Measurements from ENCODE around the gene CRYBG3.

CRYBG3 gene

GRCh38 chr3:97975466-97975865, 153.7 kb downstream of the CRYBG3 start:
- TF ChIP-seq EZH2 (IDR thresholded peaks at IDR 0.05; ENCODE audit: borderline replicate concordance, low read depth, low read length, severe bottlenecking), result no peak
- TF ChIP-seq, protein P1, sequence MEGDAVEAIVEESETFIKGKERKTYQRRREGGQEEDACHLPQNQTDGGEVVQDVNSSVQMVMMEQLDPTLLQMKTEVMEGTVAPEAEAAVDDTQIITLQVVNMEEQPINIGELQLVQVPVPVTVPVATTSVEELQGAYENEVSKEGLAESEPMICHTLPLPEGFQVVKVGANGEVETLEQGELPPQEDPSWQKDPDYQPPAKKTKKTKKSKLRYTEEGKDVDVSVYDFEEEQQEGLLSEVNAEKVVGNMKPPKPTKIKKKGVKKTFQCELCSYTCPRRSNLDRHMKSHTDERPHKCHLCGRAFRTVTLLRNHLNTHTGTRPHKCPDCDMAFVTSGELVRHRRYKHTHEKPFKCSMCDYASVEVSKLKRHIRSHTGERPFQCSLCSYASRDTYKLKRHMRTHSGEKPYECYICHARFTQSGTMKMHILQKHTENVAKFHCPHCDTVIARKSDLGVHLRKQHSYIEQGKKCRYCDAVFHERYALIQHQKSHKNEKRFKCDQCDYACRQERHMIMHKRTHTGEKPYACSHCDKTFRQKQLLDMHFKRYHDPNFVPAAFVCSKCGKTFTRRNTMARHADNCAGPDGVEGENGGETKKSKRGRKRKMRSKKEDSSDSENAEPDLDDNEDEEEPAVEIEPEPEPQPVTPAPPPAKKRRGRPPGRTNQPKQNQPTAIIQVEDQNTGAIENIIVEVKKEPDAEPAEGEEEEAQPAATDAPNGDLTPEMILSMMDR (IDR thresholded peaks at IDR 0.05; ENCODE audit: borderline replicate concordance, extremely low read depth, low read length, poor library complexity, severe bottlenecking), result peak; percentile 22
- H3K9me3 ChIP-seq (ENCODE audit: insufficient read depth, low read length, severe bottlenecking), result no peaks in the 10 kb centered on the region
- DNase-seq (no peak), ATAC-seq (ENCODE audit: insufficient read depth, low read depth) (no peak)
- H3K27ac ChIP-seq (ENCODE audit: low read length), result no peak overlapping the region
- H3K79me2 ChIP-seq (ENCODE audit: insufficient read depth, low read length), result peaks cover 12% of the 10 kb centered on the region; the same call in 1 of the 2 replicates
- H4K20me1 ChIP-seq (ENCODE audit: insufficient read depth, low read length), result no peaks in the 10 kb centered on the region
- no peak overlapping the region for H3K4me3 ChIP-seq (ENCODE audit: low read depth in 1 of 2, low read length in 2 of 2)
- no peak overlapping the region for H3K4me2 ChIP-seq (ENCODE audit: insufficient read depth, low read length)
- no peak overlapping the region for H3K9ac ChIP-seq (ENCODE audit: low read depth, low read length)
- no peak overlapping the region for H2AFZ ChIP-seq (ENCODE audit: low read depth, low read length)
- no peaks in the 10 kb centered on the region for H3K36me3 ChIP-seq (ENCODE audit: insufficient read depth, low read length)
- H3K4me1 ChIP-seq (ENCODE audit: insufficient read depth, low read length), result peaks cover 26% of the 10 kb centered on the region
- H3K27me3 ChIP-seq (ENCODE audit: insufficient read depth, low read length, poor library complexity), result no peaks in the 10 kb centered on the region

GRCh38 chr3:97979610-97980009, 157.8 kb downstream of the CRYBG3 start:
- H3K4me2 ChIP-seq (ENCODE audit: insufficient read depth, low read length), result no peak overlapping the region
- ATAC-seq (ENCODE audit: insufficient read depth, low read depth), result no peak; the same call in 2 of the 3 replicates
- H3K9ac ChIP-seq (ENCODE audit: low read depth, low read length), result no peak overlapping the region
- no peaks in the 10 kb centered on the region for H4K20me1 ChIP-seq (ENCODE audit: insufficient read depth, low read length)
- H3K9me3 ChIP-seq (ENCODE audit: insufficient read depth, low read length, severe bottlenecking), result no peaks in the 10 kb centered on the region
- TF ChIP-seq, protein P1 (IDR thresholded peaks at IDR 0.05; ENCODE audit: borderline replicate concordance, extremely low read depth, low read length, poor library complexity, severe bottlenecking), result no peak
- TF ChIP-seq EZH2 (IDR thresholded peaks at IDR 0.05; ENCODE audit: borderline replicate concordance, low read depth, low read length, severe bottlenecking), result no peak
- H3K27ac ChIP-seq (ENCODE audit: low read length), result no peak overlapping the region
- no peaks in the 10 kb centered on the region for H3K36me3 ChIP-seq (ENCODE audit: insufficient read depth, low read length)
- no peak overlapping the region for H3K4me3 ChIP-seq (ENCODE audit: low read depth in 1 of 2, low read length in 2 of 2)
- peaks cover 5% of the 10 kb centered on the region; the same call in 1 of the 2 replicates for H3K4me1 ChIP-seq (ENCODE audit: insufficient read depth, low read length)
- DNase-seq, result no peak
- no peaks in the 10 kb centered on the region for H3K27me3 ChIP-seq (ENCODE audit: insufficient read depth, low read length, poor library complexity)
- no peaks in the 10 kb centered on the region for H3K79me2 ChIP-seq (ENCODE audit: insufficient read depth, low read length)
- no peak overlapping the region for H2AFZ ChIP-seq (ENCODE audit: low read depth, low read length)

DNA sequence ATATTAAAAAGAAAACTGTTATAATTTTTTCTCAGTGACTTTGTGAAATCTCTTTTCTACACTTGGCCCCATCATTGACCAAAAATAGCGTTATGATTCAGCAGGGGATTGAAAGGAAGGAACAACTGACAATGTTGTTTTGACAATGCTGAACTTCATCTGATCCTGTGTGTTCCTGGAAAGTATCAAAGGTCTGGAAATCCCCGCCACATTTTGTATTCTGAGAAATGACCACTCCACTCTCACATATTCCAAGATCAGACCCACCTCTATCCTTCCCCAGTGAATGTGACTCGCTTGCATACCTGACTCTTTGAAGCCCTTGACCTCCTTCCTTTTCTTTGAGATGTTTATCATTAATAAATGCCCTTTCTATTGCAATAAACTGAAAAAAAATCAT, 160.1 kb downstream of the CRYBG3 start:
- H3K4me2 ChIP-seq (ENCODE audit: insufficient read depth, low read length), result no peak overlapping the region
- H3K4me1 ChIP-seq (ENCODE audit: insufficient read depth, low read length), result no peaks in the 10 kb centered on the region
- TF ChIP-seq, protein P1 (IDR thresholded peaks at IDR 0.05; ENCODE audit: borderline replicate concordance, extremely low read depth, low read length, poor library complexity, severe bottlenecking), result no peak
- no peak for TF ChIP-seq EZH2 (IDR thresholded peaks at IDR 0.05; ENCODE audit: borderline replicate concordance, low read depth, low read length, severe bottlenecking)

More for the DNA sequence above, 160.1 kb downstream of the CRYBG3 start:
- H3K27me3 ChIP-seq (ENCODE audit: insufficient read depth, low read length, poor library complexity), result no peaks in the 10 kb centered on the region
- no peak for ATAC-seq (ENCODE audit: insufficient read depth, low read depth)
- H3K4me3 ChIP-seq (ENCODE audit: low read depth in 1 of 2, low read length in 2 of 2), result no peak overlapping the region
- no peaks in the 10 kb centered on the region for H3K79me2 ChIP-seq (ENCODE audit: insufficient read depth, low read length)
- H3K27ac ChIP-seq (ENCODE audit: low read length), result no peak overlapping the region
- H3K9me3 ChIP-seq (ENCODE audit: insufficient read depth, low read length, severe bottlenecking), result no peaks in the 10 kb centered on the region
- H4K20me1 ChIP-seq (ENCODE audit: insufficient read depth, low read length), result no peaks in the 10 kb centered on the region
- H2AFZ ChIP-seq (ENCODE audit: low read depth, low read length), result no peak overlapping the region
- no peaks in the 10 kb centered on the region for H3K36me3 ChIP-seq (ENCODE audit: insufficient read depth, low read length)
- H3K9ac ChIP-seq (ENCODE audit: low read depth, low read length), result no peak overlapping the region
- DNase-seq, result no peak
